Measurements from ENCODE around the gene ZER1. TPM values are rescaled to one million over a fixed set of nuclear protein-coding genes. Genes with fewer than 3 reads are reported as not detected.
A peak's percentile ranks its signal among the peaks of the same experiment; 100 is the strongest.

The ZER1 gene
- total RNA-seq, 3 donors from 2014 or later (not counting 1 experiment from before 2014, with no cell fraction given): 35.0 to 37.4 (median 35.2) TPM

DNA sequence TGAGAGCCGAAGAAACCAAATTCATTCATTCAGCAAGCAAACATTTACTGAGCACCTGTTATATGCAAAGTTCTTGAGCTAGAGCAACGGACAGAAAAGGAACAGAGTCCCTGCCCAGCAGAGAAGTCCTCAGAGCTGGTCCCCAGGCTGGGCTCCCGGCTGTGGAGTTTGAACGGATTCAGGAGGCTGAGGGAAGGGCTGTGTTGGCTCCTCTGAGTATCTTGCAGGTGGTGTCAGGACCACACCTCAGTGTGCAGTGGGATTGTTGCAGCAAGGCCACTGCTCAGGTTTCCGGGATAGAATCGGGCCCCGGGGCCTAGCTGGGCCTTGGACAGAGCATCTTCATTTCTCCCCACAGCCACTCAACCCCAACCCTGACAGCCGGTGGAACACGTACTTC is 20.4 kb upstream of the ZER1 start:
- Histone ChIP-seq H3K4me3 (ENCODE audit: low read length) (no peak overlapping the region), H3K27me3 (ENCODE audit: control insufficient read depth, insufficient read depth, low read length) (no peaks in the 10 kb centered on the region), H3K27ac (ENCODE audit: low read length) (no peak overlapping the region), H3K4me1 (ENCODE audit: control insufficient read depth, insufficient read depth, low read length) (peaks cover 12% of the 10 kb centered on the region), H3K36me3 (ENCODE audit: control insufficient read depth, insufficient read depth, low read length) (peaks cover 47% of the 10 kb centered on the region), H3K9me3 (ENCODE audit: control insufficient read depth, insufficient read depth, low read length) (no peaks in the 10 kb centered on the region)
- 98% methylated on average over 9 of the region's 9 CpGs for WGBS (ENCODE audit: insufficient coverage)
- no peak overlapping the region for H3K4me3 Mint-ChIP-seq
- H3K27me3 Mint-ChIP-seq (ENCODE audit: low read depth in 2 of 2): no peaks in the 10 kb centered on the region
- intact Hi-C loops (cut with micrococcal nuclease): no loop called here
- no peaks in the 10 kb centered on the region for H3K9me3 Mint-ChIP-seq
- TF ChIP-seq, protein P1, sequence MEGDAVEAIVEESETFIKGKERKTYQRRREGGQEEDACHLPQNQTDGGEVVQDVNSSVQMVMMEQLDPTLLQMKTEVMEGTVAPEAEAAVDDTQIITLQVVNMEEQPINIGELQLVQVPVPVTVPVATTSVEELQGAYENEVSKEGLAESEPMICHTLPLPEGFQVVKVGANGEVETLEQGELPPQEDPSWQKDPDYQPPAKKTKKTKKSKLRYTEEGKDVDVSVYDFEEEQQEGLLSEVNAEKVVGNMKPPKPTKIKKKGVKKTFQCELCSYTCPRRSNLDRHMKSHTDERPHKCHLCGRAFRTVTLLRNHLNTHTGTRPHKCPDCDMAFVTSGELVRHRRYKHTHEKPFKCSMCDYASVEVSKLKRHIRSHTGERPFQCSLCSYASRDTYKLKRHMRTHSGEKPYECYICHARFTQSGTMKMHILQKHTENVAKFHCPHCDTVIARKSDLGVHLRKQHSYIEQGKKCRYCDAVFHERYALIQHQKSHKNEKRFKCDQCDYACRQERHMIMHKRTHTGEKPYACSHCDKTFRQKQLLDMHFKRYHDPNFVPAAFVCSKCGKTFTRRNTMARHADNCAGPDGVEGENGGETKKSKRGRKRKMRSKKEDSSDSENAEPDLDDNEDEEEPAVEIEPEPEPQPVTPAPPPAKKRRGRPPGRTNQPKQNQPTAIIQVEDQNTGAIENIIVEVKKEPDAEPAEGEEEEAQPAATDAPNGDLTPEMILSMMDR (IDR thresholded peaks at IDR 0.05): no peak
- DNase-seq (peak in 1 of 2 donors; percentile 1), ATAC-seq (no peak)
- peaks cover 6% of the 10 kb centered on the region for H3K36me3 Mint-ChIP-seq
- H3K4me1 Mint-ChIP-seq: peaks cover 23 to 37% of the 10 kb centered on the region in 2 donors
- H3K27ac Mint-ChIP-seq: no peak overlapping the region

DNA sequence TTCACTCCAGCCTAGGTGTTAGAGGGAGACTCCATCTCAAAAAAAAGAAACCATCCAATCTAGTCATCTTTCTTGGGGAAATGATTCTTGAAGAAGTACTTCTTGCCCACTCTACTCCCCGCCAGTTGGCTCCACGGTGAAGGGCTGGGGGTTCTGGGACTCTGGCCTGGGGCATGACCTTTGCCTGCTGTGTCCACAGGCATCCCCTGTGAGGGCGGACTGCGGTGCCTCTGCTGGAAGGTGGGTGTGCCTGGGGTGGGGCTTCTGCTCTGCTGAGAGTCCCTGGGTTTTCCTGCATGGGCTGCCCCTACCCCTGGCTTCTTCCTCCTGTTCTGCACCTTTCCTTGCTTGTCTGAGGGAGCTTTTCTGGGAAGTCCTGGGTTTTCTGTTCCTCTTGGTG is 18.8 kb upstream of the ZER1 start:
- H3K27ac Mint-ChIP-seq: no peak overlapping the region
- Histone ChIP-seq H3K36me3 (ENCODE audit: control insufficient read depth, insufficient read depth, low read length) (peaks cover 42% of the 10 kb centered on the region), H3K4me3 (ENCODE audit: low read length) (no peak overlapping the region), H3K9me3 (ENCODE audit: control insufficient read depth, insufficient read depth, low read length) (no peaks in the 10 kb centered on the region), H3K4me1 (ENCODE audit: control insufficient read depth, insufficient read depth, low read length) (peaks cover 19% of the 10 kb centered on the region), H3K27ac (ENCODE audit: low read length) (no peak overlapping the region), H3K27me3 (ENCODE audit: control insufficient read depth, insufficient read depth, low read length) (no peaks in the 10 kb centered on the region)
- WGBS (ENCODE audit: insufficient coverage): 93% methylated on average over 4 of the region's 4 CpGs
- no peak for ATAC-seq
- intact Hi-C loops (cut with micrococcal nuclease): no loop called here
- H3K4me3 Mint-ChIP-seq: no peak overlapping the region
- TF ChIP-seq, protein P1 (IDR thresholded peaks at IDR 0.05): no peak
- DNase-seq: no peak
- H3K9me3 Mint-ChIP-seq: no peaks in the 10 kb centered on the region
- no peaks in the 10 kb centered on the region for H3K27me3 Mint-ChIP-seq (ENCODE audit: low read depth in 2 of 2)
- H3K36me3 Mint-ChIP-seq: peaks cover 6% of the 10 kb centered on the region
- peaks cover 28 to 43% of the 10 kb centered on the region in 2 donors for H3K4me1 Mint-ChIP-seq

DNA sequence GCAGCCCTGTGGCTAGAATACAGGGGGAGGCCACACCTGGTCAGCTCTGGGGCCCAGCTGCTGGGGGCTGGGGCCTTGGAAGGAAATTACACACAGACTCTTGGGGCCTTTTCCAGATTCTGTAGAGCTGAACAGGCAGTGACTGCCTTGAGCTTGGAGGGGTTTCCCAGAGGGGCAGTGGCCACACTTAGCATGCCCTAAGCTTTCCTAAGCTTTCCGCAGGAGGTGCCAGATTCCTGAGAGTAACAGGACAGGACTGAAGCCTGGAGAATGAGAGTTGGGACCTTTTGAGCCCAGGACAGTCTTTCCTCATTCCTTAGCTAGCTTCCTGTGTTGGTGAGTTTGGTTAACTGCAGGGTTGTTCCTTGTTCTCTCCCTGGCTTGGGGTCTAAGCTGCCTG is 16.7 kb upstream of the ZER1 start:
- Mint-ChIP-seq H3K27ac (peak overlapping the region; percentile 86 to 91), H3K4me3 (peak overlapping the region; percentile 96), H3K4me1 (peaks cover 24 to 38% of the 10 kb centered on the region in 2 donors), H3K9me3 (no peaks in the 10 kb centered on the region), H3K27me3 (ENCODE audit: low read depth in 2 of 2) (no peaks in the 10 kb centered on the region), H3K36me3 (peaks cover 6% of the 10 kb centered on the region)
- intact Hi-C loops (cut with micrococcal nuclease): no loop called here
- 100% methylated on average over 1 of the region's 1 CpG for WGBS (ENCODE audit: insufficient coverage)
- H3K27ac ChIP-seq (ENCODE audit: low read length): no peak overlapping the region
- no peak overlapping the region for H3K4me3 ChIP-seq (ENCODE audit: low read length)
- H3K36me3 ChIP-seq (ENCODE audit: control insufficient read depth, insufficient read depth, low read length): peaks cover 31% of the 10 kb centered on the region
- TF ChIP-seq, protein P1 (IDR thresholded peaks at IDR 0.05): no peak
- no peak for ATAC-seq
- H3K4me1 ChIP-seq (ENCODE audit: control insufficient read depth, insufficient read depth, low read length): peaks cover 19% of the 10 kb centered on the region
- DNase-seq: no peak
- H3K27me3 ChIP-seq (ENCODE audit: control insufficient read depth, insufficient read depth, low read length): no peaks in the 10 kb centered on the region
- H3K9me3 ChIP-seq (ENCODE audit: control insufficient read depth, insufficient read depth, low read length): no peaks in the 10 kb centered on the region

DNA sequence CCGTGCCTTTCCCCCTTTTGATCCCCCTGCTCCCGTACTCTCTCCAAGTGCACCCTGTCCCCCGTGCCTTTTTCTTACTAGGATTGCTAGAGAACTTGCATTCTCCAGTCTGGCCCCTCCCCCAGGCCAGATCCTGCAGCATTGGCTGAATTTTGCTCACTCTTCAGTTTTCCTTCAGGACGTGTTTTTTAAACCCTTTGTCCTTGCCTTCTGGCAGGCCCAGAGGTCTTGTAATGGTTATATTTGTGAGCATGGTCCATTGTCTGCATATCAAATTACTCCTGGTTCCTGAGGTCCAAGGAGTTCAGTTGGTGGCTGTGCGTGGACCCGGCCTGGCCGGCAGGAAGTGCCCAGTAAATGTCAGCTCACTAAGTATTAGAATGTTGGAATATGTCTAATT is 15.9 kb upstream of the ZER1 start:
- H3K4me3 ChIP-seq (ENCODE audit: low read length): peak overlapping the region; percentile 69
- DNase-seq (peak in 1 of 2 donors; percentile 37), ATAC-seq (no peak)
- H3K9me3 Mint-ChIP-seq: no peaks in the 10 kb centered on the region
- intact Hi-C loops (cut with micrococcal nuclease): loop anchor here (1.0 kb wide), 1 partner anchor 16 kb away; the partner anchor contains the start of gene ZER1
- WGBS (ENCODE audit: insufficient coverage): under 1% methylated on average over 6 of the region's 7 CpGs
- peaks cover 19% of the 10 kb centered on the region for H3K4me1 ChIP-seq (ENCODE audit: control insufficient read depth, insufficient read depth, low read length)
- peaks cover under 1% of the 10 kb centered on the region for H3K36me3 Mint-ChIP-seq
- H3K27me3 Mint-ChIP-seq (ENCODE audit: low read depth in 2 of 2): no peaks in the 10 kb centered on the region
- H3K27ac ChIP-seq (ENCODE audit: low read length): peak overlapping the region; percentile 66
- H3K9me3 ChIP-seq (ENCODE audit: control insufficient read depth, insufficient read depth, low read length): no peaks in the 10 kb centered on the region
- TF ChIP-seq, protein P1 (IDR thresholded peaks at IDR 0.05): no peak
- peak overlapping the region; percentile 86 to 91 for H3K27ac Mint-ChIP-seq
- no peaks in the 10 kb centered on the region for H3K27me3 ChIP-seq (ENCODE audit: control insufficient read depth, insufficient read depth, low read length)
- H3K36me3 ChIP-seq (ENCODE audit: control insufficient read depth, insufficient read depth, low read length): peaks cover 23% of the 10 kb centered on the region
- peaks cover 19 to 32% of the 10 kb centered on the region in 2 donors for H3K4me1 Mint-ChIP-seq
- H3K4me3 Mint-ChIP-seq: peak overlapping the region; percentile 96
